ENCODE data around the gene FDX2.

DNA sequence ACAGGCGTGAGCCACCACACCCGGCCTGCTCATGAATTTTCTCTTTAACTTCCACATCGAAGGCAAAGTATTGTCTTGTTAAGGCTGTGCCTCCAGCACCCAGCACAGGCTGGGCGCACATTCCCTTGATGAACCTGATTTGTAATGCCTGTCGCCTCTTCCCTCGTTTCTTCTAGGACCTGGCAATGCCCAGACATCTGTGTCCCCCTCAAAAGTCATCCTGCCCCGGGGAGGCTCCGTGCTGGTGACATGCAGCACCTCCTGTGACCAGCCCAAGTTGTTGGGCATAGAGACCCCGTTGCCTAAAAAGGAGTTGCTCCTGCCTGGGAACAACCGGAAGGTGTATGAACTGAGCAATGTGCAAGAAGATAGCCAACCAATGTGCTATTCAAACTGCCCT, 41.2 kb downstream of the FDX2 start:
- TF ChIP-seq, protein P1, sequence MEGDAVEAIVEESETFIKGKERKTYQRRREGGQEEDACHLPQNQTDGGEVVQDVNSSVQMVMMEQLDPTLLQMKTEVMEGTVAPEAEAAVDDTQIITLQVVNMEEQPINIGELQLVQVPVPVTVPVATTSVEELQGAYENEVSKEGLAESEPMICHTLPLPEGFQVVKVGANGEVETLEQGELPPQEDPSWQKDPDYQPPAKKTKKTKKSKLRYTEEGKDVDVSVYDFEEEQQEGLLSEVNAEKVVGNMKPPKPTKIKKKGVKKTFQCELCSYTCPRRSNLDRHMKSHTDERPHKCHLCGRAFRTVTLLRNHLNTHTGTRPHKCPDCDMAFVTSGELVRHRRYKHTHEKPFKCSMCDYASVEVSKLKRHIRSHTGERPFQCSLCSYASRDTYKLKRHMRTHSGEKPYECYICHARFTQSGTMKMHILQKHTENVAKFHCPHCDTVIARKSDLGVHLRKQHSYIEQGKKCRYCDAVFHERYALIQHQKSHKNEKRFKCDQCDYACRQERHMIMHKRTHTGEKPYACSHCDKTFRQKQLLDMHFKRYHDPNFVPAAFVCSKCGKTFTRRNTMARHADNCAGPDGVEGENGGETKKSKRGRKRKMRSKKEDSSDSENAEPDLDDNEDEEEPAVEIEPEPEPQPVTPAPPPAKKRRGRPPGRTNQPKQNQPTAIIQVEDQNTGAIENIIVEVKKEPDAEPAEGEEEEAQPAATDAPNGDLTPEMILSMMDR (IDR thresholded peaks at IDR 0.05; ENCODE audit: borderline replicate concordance, extremely low read depth, low read length, poor library complexity, severe bottlenecking), result no peak
- no peak for TF ChIP-seq EZH2 (IDR thresholded peaks at IDR 0.05; ENCODE audit: borderline replicate concordance, low read depth, low read length, severe bottlenecking)

Measured in DND-41 (cell line).